Upper lobe of left lung (tissue), 4 donors: ENCODE data around the gene POLD1.

Experiments
- CTCF ChIP-seq, 6 experiments: fragments of 450-650 bp in 4 of 6; fragments of 200-600 bp in 2 of 6; sonication (generic) in 2 of 6; IDR thresholded peaks; one replicate each; pipeline ENCODE4 v1.5.1; 2016 to 2019; ENCODE audit warnings: antibody characterized with exemption in 6 of 6
- POLR2AphosphoS5 ChIP-seq, 2 donors: sonication (generic); formaldehyde crosslinking; IDR thresholded peaks; one replicate each; pipeline ENCODE4 v1.5.1; 2017; ENCODE audit warnings: antibody characterized with exemption in 2 of 2

DNA sequence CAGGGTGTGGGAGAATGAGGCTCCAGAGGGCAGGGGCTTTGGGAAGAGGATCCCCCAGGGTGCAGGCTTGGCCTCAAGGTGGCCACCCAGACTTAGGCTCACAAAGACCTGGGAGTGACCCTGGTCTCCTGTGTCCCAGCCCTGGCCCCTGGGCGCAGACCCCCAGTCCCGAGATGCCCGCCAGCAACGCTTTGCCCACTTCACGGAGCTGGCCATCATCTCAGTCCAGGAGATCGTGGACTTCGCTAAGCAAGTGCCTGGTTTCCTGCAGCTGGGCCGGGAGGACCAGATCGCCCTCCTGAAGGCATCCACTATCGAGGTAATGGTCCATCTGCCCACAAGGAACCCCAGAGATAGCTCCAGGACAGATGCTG lies 5.3 kb upstream of the POLD1 start:
- TF ChIP-seq CTCF (IDR thresholded peaks at IDR 0.05) (no peak), POLR2AphosphoS5 (IDR thresholded peaks at IDR 0.05) (no peak)
